ENCODE data around the gene TXNL1. TPM values are rescaled to one million over a fixed set of nuclear protein-coding genes. Genes with fewer than 3 reads are reported as not detected.

The TXNL1 gene
- polyA plus RNA-seq, 1 of the 3 experiments (the other 2 are of a cell fraction): 39.7 TPM

GRCh38 chr18:56627991-56628390, 10.4 kb downstream of the TXNL1 start:
- no peaks in the 10 kb centered on the region for H3K27me3 ChIP-seq (ENCODE audit: insufficient read depth)
- POLR2A ChIA-PET: no interaction called here
- DNase-seq: no peak
- H3K9me2 ChIP-seq: no peaks in the 10 kb centered on the region
- CTCF ChIA-PET: no interaction called here
- peaks cover 82% of the 10 kb centered on the region for H4K20me1 ChIP-seq (ENCODE audit: insufficient read depth)
- no peak overlapping the region for H3K27ac ChIP-seq (ENCODE audit: low read depth in 2 of 2, low read length in 1 of 2)
- H3F3A ChIP-seq (replicated peaks; ENCODE audit: insufficient read depth): peaks cover 10% of the 10 kb centered on the region
- peaks cover 25 to 50% of the 10 kb centered on the region in 2 experiments for H3K36me3 ChIP-seq (replicated peaks in 1 of 2; ENCODE audit: control insufficient read depth in 1 of 2, insufficient read depth in 2 of 2, low read length in 1 of 2)
- no peaks in the 10 kb centered on the region for H3K9me3 ChIP-seq
- TF ChIP-seq SMC3 (IDR thresholded peaks at IDR 0.05; ENCODE audit: low read depth, low read length) (no peak), ELF1 (IDR thresholded peaks at IDR 0.05) (no peak), POLR2AphosphoS5 (IDR thresholded peaks at IDR 0.05; ENCODE audit: low read depth, low read length) (no peak)
- TF ChIP-seq, protein P1, sequence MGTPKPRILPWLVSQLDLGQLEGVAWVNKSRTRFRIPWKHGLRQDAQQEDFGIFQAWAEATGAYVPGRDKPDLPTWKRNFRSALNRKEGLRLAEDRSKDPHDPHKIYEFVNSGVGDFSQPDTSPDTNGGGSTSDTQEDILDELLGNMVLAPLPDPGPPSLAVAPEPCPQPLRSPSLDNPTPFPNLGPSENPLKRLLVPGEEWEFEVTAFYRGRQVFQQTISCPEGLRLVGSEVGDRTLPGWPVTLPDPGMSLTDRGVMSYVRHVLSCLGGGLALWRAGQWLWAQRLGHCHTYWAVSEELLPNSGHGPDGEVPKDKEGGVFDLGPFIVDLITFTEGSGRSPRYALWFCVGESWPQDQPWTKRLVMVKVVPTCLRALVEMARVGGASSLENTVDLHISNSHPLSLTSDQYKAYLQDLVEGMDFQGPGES (IDR thresholded peaks at IDR 0.05; ENCODE audit: low read depth, low read length): no peak
- TF ChIP-seq, protein P2, sequence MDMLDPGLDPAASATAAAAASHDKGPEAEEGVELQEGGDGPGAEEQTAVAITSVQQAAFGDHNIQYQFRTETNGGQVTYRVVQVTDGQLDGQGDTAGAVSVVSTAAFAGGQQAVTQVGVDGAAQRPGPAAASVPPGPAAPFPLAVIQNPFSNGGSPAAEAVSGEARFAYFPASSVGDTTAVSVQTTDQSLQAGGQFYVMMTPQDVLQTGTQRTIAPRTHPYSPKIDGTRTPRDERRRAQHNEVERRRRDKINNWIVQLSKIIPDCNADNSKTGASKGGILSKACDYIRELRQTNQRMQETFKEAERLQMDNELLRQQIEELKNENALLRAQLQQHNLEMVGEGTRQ (IDR thresholded peaks at IDR 0.05; ENCODE audit: borderline replicate concordance, low read depth, low read length): no peak
- H3K79me2 ChIP-seq (ENCODE audit: insufficient read depth): peaks cover 100% of the 10 kb centered on the region
- no peak overlapping the region for H3K9ac ChIP-seq
- H3K4me1 ChIP-seq (ENCODE audit: control insufficient read depth in 1 of 2, insufficient read depth in 2 of 2, low read depth in 1 of 2, low read length in 1 of 2): peaks cover 0 to 6% of the 10 kb centered on the region in 2 experiments; a peak in 1 of 4 replicates
- H3K4me2 ChIP-seq: no peak overlapping the region
- H2AFZ ChIP-seq (ENCODE audit: low read depth): no peak overlapping the region
- 88% methylated on average over 2 of the region's 2 CpGs for WGBS (ENCODE audit: low lambda C conversion rate)
- no peak overlapping the region for H3K4me3 ChIP-seq (ENCODE audit: low read depth in 2 of 2, low read length in 1 of 2)

DNA sequence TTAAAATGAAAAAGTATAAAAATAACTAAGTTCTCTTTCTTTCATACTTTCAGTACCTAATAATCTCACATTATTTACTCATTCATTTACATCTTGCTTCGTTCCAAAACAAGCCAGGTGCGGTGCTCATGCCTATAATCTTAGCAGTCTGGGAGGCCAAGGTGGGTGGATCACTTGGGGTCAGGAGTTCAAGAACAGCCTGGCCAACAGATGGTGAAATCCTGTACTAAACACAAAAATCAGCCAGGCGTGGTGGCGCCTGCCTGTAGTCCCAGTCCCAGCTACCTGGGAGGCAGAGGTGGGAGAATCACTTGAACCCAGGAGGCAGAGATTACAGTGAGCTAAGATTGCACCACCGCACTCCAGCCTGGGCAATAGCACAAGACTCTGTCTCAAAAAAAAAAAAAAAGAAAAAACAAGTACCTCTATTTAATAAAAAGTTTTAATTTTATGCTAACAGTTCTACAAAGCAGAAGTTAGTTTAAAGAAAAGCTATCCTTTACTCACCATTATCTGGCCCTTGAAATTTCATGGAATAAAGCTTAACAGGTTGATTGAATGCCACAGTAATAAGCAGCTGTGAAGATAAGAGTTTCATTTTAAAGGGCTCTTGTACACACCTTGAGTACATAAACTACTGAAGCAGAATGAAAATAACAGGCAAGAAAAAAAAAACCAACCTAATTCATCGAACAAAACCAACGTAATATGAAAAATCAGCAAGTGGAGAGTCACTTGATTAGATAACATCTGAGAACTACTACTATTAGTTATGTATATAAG, 22.5 kb downstream of the TXNL1 start:
- Histone ChIP-seq H3K27me3 (ENCODE audit: insufficient read depth) (no peaks in the 10 kb centered on the region), H3K4me3 (ENCODE audit: low read depth in 2 of 2, low read length in 1 of 2) (no peak overlapping the region), H4K20me1 (ENCODE audit: insufficient read depth) (no peaks in the 10 kb centered on the region), H3K4me1 (ENCODE audit: control insufficient read depth in 1 of 2, insufficient read depth in 2 of 2, low read depth in 1 of 2, low read length in 1 of 2) (no peaks in the 10 kb centered on the region), H3F3A (replicated peaks; ENCODE audit: insufficient read depth) (peaks cover 16% of the 10 kb centered on the region), H2AFZ (ENCODE audit: low read depth) (no peak overlapping the region), H3K4me2 (no peak overlapping the region), H3K36me3 (replicated peaks in 1 of 2; ENCODE audit: control insufficient read depth in 1 of 2, insufficient read depth in 2 of 2, low read length in 1 of 2) (peaks cover 58 to 88% of the 10 kb centered on the region in 2 experiments), H3K79me2 (ENCODE audit: insufficient read depth) (peaks cover 29% of the 10 kb centered on the region), H3K27ac (ENCODE audit: low read depth in 2 of 2, low read length in 1 of 2) (no peak overlapping the region), H3K9me2 (no peaks in the 10 kb centered on the region), H3K9ac (no peak overlapping the region), H3K9me3 (no peaks in the 10 kb centered on the region)
- no peak for DNase-seq
- CTCF ChIA-PET: no interaction called here
- POLR2A ChIA-PET: no interaction called here
- WGBS (ENCODE audit: low lambda C conversion rate): 74% methylated on average over 7 of the region's 7 CpGs
- TF ChIP-seq NRF1 (IDR thresholded peaks at IDR 0.05; ENCODE audit: low read depth, low read length): no peak
- TF ChIP-seq RAD21 (IDR thresholded peaks at IDR 0.05; ENCODE audit: low read length): no peak
- TF ChIP-seq FOSL2 (IDR thresholded peaks at IDR 0.05; ENCODE audit: borderline replicate concordance, low read depth): no peak
- TF ChIP-seq, protein P3, sequence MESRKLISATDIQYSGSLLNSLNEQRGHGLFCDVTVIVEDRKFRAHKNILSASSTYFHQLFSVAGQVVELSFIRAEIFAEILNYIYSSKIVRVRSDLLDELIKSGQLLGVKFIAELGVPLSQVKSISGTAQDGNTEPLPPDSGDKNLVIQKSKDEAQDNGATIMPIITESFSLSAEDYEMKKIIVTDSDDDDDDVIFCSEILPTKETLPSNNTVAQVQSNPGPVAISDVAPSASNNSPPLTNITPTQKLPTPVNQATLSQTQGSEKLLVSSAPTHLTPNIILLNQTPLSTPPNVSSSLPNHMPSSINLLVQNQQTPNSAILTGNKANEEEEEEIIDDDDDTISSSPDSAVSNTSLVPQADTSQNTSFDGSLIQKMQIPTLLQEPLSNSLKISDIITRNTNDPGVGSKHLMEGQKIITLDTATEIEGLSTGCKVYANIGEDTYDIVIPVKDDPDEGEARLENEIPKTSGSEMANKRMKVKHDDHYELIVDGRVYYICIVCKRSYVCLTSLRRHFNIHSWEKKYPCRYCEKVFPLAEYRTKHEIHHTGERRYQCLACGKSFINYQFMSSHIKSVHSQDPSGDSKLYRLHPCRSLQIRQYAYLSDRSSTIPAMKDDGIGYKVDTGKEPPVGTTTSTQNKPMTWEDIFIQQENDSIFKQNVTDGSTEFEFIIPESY (IDR thresholded peaks at IDR 0.05; ENCODE audit: borderline replicate concordance, low read depth): no peak
- TF ChIP-seq TAF1 (IDR thresholded peaks at IDR 0.05; ENCODE audit: borderline replicate concordance, low read depth, low read length): no peak
- TF ChIP-seq RXRA (IDR thresholded peaks at IDR 0.05; ENCODE audit: borderline replicate concordance, low read depth): no peak
- no peak for TF ChIP-seq CHD2 (IDR thresholded peaks at IDR 0.05; ENCODE audit: low read length, partially characterized antibody)
- TF ChIP-seq FOXJ3 (CRISPR knock-in tag; IDR thresholded peaks at IDR 0.05): no peak
- TF ChIP-seq, protein P2 (IDR thresholded peaks at IDR 0.05; ENCODE audit: borderline replicate concordance, low read depth, low read length): no peak
- TF ChIP-seq YY1 (IDR thresholded peaks at IDR 0.05; ENCODE audit: low read depth): no peak
- no peak for TF ChIP-seq EZH2phosphoT487 (IDR thresholded peaks at IDR 0.05; ENCODE audit: borderline replicate concordance, low read depth)
- TF ChIP-seq, protein P4, sequence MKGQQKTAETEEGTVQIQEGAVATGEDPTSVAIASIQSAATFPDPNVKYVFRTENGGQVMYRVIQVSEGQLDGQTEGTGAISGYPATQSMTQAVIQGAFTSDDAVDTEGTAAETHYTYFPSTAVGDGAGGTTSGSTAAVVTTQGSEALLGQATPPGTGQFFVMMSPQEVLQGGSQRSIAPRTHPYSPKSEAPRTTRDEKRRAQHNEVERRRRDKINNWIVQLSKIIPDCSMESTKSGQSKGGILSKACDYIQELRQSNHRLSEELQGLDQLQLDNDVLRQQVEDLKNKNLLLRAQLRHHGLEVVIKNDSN (IDR thresholded peaks at IDR 0.05; ENCODE audit: borderline replicate concordance, low read depth): no peak
- TF ChIP-seq, protein P1 (IDR thresholded peaks at IDR 0.05; ENCODE audit: low read depth, low read length): no peak
- no peak for TF ChIP-seq MXI1 (IDR thresholded peaks at IDR 0.05; ENCODE audit: low read depth, low read length)

All from SK-N-SH (cell line).